CD14-positive monocyte (primary cell): ENCODE results near the gene CC2D2A. TPM values are rescaled to one million over a fixed set of nuclear protein-coding genes. Genes with fewer than 3 reads are reported as not detected.

Experiments
- DNase-seq, 3 donors: peaks; one replicate each; pipeline ENCODE4 v3.0.0-alpha.2; 2011 to 2022
- H2AFZ ChIP-seq: 2 replicates; pipeline ENCODE4 v1.6.0; 2012; ENCODE audit warnings: mild to moderate bottlenecking, low read depth, low read length, inconsistent platforms; ENCODE audit not compliant: insufficient read depth, poor library complexity, severe bottlenecking
- H3K27ac ChIP-seq, 2 donors: 1 replicate in 1 of 2; 2 replicates in 1 of 2; pipeline ENCODE4 v1.5.1; 2012 to 2013; ENCODE audit warnings: low read length in 2 of 2, control low read depth in 1 of 2, inconsistent platforms in 1 of 2, low read depth in 1 of 2, mild to moderate bottlenecking in 1 of 2
- H3K27me3 ChIP-seq, 2 donors: one replicate each; pipeline versions ENCODE4 v1.6.0 to v1.6.1; 2011 to 2013; ENCODE audit warnings: low read length in 2 of 2; ENCODE audit not compliant: control insufficient read depth in 2 of 2, insufficient read depth in 2 of 2
- H3K36me3 ChIP-seq, 2 donors: replicated peaks in 1 of 2; 1 replicate in 1 of 2; 2 replicates in 1 of 2; pipeline versions ENCODE4 v1.5.1 to v1.6.1; 2012 to 2013; ENCODE audit warnings: low read length in 2 of 2, control low read depth in 1 of 2, inconsistent platforms in 1 of 2, mild to moderate bottlenecking in 1 of 2; ENCODE audit not compliant: insufficient read depth in 2 of 2, control insufficient read depth in 1 of 2
- H3K4me1 ChIP-seq, 2 donors: 1 replicate in 1 of 2; 2 replicates in 1 of 2; pipeline versions ENCODE4 v1.5.1 to v1.6.1; 2012 to 2013; ENCODE audit warnings: low read length in 2 of 2, control low read depth in 1 of 2, inconsistent platforms in 1 of 2, mild to moderate bottlenecking in 1 of 2, moderate library complexity in 1 of 2; ENCODE audit not compliant: insufficient read depth in 2 of 2, control insufficient read depth in 1 of 2
- H3K4me2 ChIP-seq: replicated peaks from 2 replicates; pipeline ENCODE3; 2012; ENCODE audit warnings: low read length, moderate library complexity, mild to moderate bottlenecking; ENCODE audit not compliant: poor library complexity, severe bottlenecking; ENCODE audit errors: extremely low read depth
- H3K4me3 ChIP-seq, 3 experiments: fragments of 200-600 bp in 1 of 3; sonication (generic) in 1 of 3; replicated peaks in 1 of 3; 1 replicate in 2 of 3; 2 replicates in 1 of 3; pipeline ENCODE4 v1.5.1; 2011 to 2013; ENCODE audit warnings: low read length in 3 of 3, mild to moderate bottlenecking in 3 of 3, control low read depth in 2 of 3, low read depth in 2 of 3, inconsistent platforms in 1 of 3, moderate library complexity in 1 of 3
- H3K79me2 ChIP-seq: 2 replicates; pipeline ENCODE4 v1.6.0; 2012; ENCODE audit warnings: mild to moderate bottlenecking, control low read depth, inconsistent platforms, low read length, moderate library complexity; ENCODE audit not compliant: insufficient read depth
- H3K9ac ChIP-seq: 2 replicates; pipeline ENCODE4 v1.6.0; 2017; ENCODE audit warnings: low read length, mild to moderate bottlenecking; ENCODE audit not compliant: insufficient read depth, poor library complexity, severe bottlenecking
- H3K9me3 ChIP-seq, 2 donors: replicated peaks in 1 of 2; 1 replicate in 1 of 2; 2 replicates in 1 of 2; pipeline versions ENCODE4 v1.5.1 to v1.6.1; 2012 to 2013; ENCODE audit warnings: low read length in 2 of 2, control low read depth in 1 of 2; ENCODE audit not compliant: control insufficient read depth in 1 of 2, insufficient read depth in 1 of 2
- H4K20me1 ChIP-seq: 2 replicates; pipeline ENCODE4 v1.6.0; 2012; ENCODE audit warnings: mild to moderate bottlenecking, low read length, control low read depth, moderate library complexity; ENCODE audit not compliant: insufficient read depth
- H3K27ac Mint-ChIP-seq, 7 donors: one replicate each; pipeline ENCODE4 v1.8.0; 2020; ENCODE audit warnings: mild to moderate bottlenecking in 7 of 7, mixed read lengths in 7 of 7, moderate library complexity in 6 of 7, inconsistent platforms in 2 of 7
- H3K27me3 Mint-ChIP-seq, 3 donors: one replicate each; pipeline ENCODE4 v1.8.0; 2021 to 2022; ENCODE audit warnings: low read depth in 3 of 3, mild to moderate bottlenecking in 3 of 3, mixed read lengths in 3 of 3, moderate library complexity in 3 of 3, inconsistent platforms in 1 of 3
- H3K36me3 Mint-ChIP-seq, 2 donors: one replicate each; pipeline ENCODE4 v1.8.0; 2020; ENCODE audit warnings: mixed read lengths in 2 of 2, inconsistent platforms in 1 of 2, mild to moderate bottlenecking in 1 of 2
- H3K4me1 Mint-ChIP-seq: one replicate; pipeline ENCODE4 v1.8.0; 2020; ENCODE audit warnings: mild to moderate bottlenecking, mixed read lengths
- H3K4me3 Mint-ChIP-seq, 2 donors: one replicate each; pipeline ENCODE4 v1.8.0; 2020; ENCODE audit warnings: mild to moderate bottlenecking in 2 of 2, mixed read lengths in 2 of 2, moderate library complexity in 1 of 2
- H3K9me3 Mint-ChIP-seq, 7 donors: one replicate each; pipeline ENCODE4 v1.8.0; 2020 to 2022; ENCODE audit warnings: mixed read lengths in 7 of 7, mild to moderate bottlenecking in 6 of 7, moderate library complexity in 6 of 7, inconsistent platforms in 2 of 7
- WGBS: methylation state at CpG from one replicate; pipeline ENCODE4 v1.1.5; 2013; ENCODE audit warnings: missing lambda C conversion rate; ENCODE audit not compliant: insufficient coverage; 5-methylcytosine and 5-hydroxymethylcytosine counted together
- intact Hi-C, 2 donors: fragments of 100-400 bp; cut with micrococcal nuclease; formaldehyde crosslinking; loops; one replicate each; pipeline versions ENCODE4 v1.15.0 to v1.15.1; 2023
- polyA plus RNA-seq, 3 donors: library from polyadenylated mRNA; depleted of rRNA in 1 of 3; unstranded in 2 of 3; stranded (reverse) in 1 of 3; fragments of 300-500 nt in 2 of 3; fragments of >200 nt in 1 of 3; fragmentation: Illumina TruSeq in 2 of 3; gene quantifications; 1 replicate in 2 of 3; 2 replicates in 1 of 3; pipeline ENCODE4 v1.2.3, GENCODE V29; 2012 to 2021
- TF ChIP-seq, protein P1 (sequence below): fragments of 200-600 bp; IDR thresholded peaks from one replicate; pipeline ENCODE4 v1.8.0; 2022; ENCODE audit warnings: antibody characterized with exemption, mild to moderate bottlenecking

Gene CC2D2A
- polyA plus RNA-seq, 3 donors: 1.7 to 2.5 (median 1.9) TPM

DNA sequence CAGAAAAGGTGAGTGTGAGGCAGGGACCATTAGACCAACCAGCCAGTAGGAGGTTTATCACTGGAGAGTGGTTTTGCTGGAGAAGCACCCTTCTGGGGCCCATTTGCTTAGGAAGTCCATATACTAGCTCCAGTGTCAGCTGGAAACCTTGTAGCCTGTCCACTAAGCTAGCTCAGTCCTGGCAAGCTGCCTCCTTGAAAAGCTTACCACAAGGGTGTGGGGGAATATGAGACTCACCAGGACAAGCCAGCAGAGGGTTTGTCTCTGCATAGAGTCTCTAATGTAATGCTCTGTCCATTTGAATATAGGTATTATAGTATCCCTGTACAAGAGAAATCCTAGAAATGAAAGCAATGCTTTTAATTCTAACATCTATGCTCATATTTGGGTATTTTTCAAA is 99.1 kb downstream of the CC2D2A start:
- Mint-ChIP-seq H3K4me3 (no peak overlapping the region), H3K27ac (no peak overlapping the region), H3K4me1 (no peaks in the 10 kb centered on the region), H3K27me3 (no peaks in the 10 kb centered on the region), H3K9me3 (peaks cover 0 to 2% (median 0%) of the 10 kb centered on the region in 7 donors), H3K36me3 (peaks cover 57 to 64% of the 10 kb centered on the region in 2 donors)
- H2AFZ ChIP-seq: no peak overlapping the region
- TF ChIP-seq, protein P1, sequence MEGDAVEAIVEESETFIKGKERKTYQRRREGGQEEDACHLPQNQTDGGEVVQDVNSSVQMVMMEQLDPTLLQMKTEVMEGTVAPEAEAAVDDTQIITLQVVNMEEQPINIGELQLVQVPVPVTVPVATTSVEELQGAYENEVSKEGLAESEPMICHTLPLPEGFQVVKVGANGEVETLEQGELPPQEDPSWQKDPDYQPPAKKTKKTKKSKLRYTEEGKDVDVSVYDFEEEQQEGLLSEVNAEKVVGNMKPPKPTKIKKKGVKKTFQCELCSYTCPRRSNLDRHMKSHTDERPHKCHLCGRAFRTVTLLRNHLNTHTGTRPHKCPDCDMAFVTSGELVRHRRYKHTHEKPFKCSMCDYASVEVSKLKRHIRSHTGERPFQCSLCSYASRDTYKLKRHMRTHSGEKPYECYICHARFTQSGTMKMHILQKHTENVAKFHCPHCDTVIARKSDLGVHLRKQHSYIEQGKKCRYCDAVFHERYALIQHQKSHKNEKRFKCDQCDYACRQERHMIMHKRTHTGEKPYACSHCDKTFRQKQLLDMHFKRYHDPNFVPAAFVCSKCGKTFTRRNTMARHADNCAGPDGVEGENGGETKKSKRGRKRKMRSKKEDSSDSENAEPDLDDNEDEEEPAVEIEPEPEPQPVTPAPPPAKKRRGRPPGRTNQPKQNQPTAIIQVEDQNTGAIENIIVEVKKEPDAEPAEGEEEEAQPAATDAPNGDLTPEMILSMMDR: no peak
- no peaks in the 10 kb centered on the region for H3K4me1 ChIP-seq
- DNase-seq: no peak
- intact Hi-C loops: no loop called here
- H3K4me3 ChIP-seq: no peak overlapping the region
- no peaks in the 10 kb centered on the region for H4K20me1 ChIP-seq
- H3K27ac ChIP-seq: no peak overlapping the region
- no peak overlapping the region for H3K9ac ChIP-seq
- H3K27me3 ChIP-seq: no peaks in the 10 kb centered on the region
- no peak overlapping the region for H3K4me2 ChIP-seq
- no peaks in the 10 kb centered on the region for H3K9me3 ChIP-seq
- H3K36me3 ChIP-seq: peaks cover 44 to 69% of the 10 kb centered on the region in 2 donors
- H3K79me2 ChIP-seq: no peaks in the 10 kb centered on the region

DNA sequence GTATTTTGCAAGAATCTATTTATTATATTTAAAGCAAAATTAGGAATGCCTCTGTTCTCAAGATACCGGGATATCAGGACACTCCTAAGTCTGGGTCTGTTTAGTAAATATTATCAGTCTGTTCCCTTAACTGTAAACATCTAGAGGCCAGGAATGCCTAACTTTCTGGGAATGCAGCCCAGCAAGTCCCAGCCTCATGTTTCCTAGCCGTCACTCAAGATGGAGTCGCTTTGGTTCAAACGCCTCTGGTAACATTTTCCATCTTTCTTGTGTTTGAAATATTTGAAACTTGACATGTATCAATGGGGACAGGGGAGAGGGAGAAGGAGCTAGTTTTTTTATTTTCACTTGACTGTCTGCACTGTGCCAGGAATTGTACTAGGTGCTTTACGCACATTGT is 100.1 kb downstream of the CC2D2A start:
- Histone ChIP-seq H2AFZ (no peak overlapping the region), H3K27ac (no peak overlapping the region), H3K4me2 (no peak overlapping the region), H3K36me3 (peaks cover 43 to 60% of the 10 kb centered on the region in 2 donors), H4K20me1 (no peaks in the 10 kb centered on the region), H3K27me3 (no peaks in the 10 kb centered on the region), H3K4me1 (no peaks in the 10 kb centered on the region), H3K9ac (no peak overlapping the region), H3K9me3 (no peaks in the 10 kb centered on the region), H3K79me2 (no peaks in the 10 kb centered on the region), H3K4me3 (no peak overlapping the region)
- TF ChIP-seq, protein P1: no peak
- Mint-ChIP-seq H3K27me3 (no peaks in the 10 kb centered on the region), H3K4me1 (no peaks in the 10 kb centered on the region), H3K9me3 (peaks cover 0 to 2% (median 0%) of the 10 kb centered on the region in 7 donors), H3K27ac (no peak overlapping the region), H3K4me3 (no peak overlapping the region), H3K36me3 (peaks cover 53 to 57% of the 10 kb centered on the region in 2 donors)
- intact Hi-C loops: no loop called here
- no peak for DNase-seq
- no CpG with 5 or more reads among the region's 5 CpGs for whole genome bisulfite sequencing
